ENCODE results near the gene C6orf15. TPM values are rescaled to one million over a fixed set of nuclear protein-coding genes. Genes with fewer than 3 reads are reported as not detected.

C6orf15 gene
- total RNA-seq, 4 donors from 2014 or later: not detected

DNA sequence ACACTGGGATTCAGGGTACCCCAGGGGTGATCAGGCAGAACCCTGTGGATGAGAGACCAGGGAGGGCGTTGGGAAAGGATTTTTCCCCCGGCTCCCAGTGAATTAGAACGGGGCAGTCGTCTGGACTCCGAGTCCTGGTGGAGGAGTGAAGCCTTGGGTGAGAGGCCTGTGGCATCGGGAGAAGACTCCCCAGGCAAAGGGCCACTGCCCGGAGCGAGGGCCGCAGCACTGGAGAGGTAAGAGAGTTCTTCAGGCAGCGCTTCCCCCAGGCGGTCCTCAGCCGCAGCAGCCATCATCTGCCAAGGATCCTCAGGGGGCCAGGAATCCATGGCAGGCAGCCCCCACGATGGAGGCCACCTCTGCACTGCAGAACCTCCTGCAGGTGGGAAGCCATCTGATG, 663 bp downstream of the C6orf15 start:
- H3K36me3 ChIP-seq: no peaks in the 10 kb centered on the region
- 100% methylated on average over 9 of the region's 13 CpGs for WGBS
- H3K4me3 ChIP-seq: no peak overlapping the region
- no peak for DNase-seq (ENCODE audit: extremely low spot score)
- peaks cover 27 to 33% (median 32%) of the 10 kb centered on the region in 4 donors for H3K4me1 ChIP-seq
- peaks cover 0 to 7% (median 0%) of the 10 kb centered on the region in 4 donors for H3K27me3 ChIP-seq
- H3K9me3 ChIP-seq: no peaks in the 10 kb centered on the region
- no peak overlapping the region for H3K27ac ChIP-seq (replicated peaks in 1 of 4)
- intact Hi-C loops (cut with DNase I): no loop called here
- TF ChIP-seq EP300 (IDR thresholded peaks at IDR 0.05): no peak
- TF ChIP-seq POLR2AphosphoS5 (IDR thresholded peaks at IDR 0.05): no peak
- TF ChIP-seq, protein P1, sequence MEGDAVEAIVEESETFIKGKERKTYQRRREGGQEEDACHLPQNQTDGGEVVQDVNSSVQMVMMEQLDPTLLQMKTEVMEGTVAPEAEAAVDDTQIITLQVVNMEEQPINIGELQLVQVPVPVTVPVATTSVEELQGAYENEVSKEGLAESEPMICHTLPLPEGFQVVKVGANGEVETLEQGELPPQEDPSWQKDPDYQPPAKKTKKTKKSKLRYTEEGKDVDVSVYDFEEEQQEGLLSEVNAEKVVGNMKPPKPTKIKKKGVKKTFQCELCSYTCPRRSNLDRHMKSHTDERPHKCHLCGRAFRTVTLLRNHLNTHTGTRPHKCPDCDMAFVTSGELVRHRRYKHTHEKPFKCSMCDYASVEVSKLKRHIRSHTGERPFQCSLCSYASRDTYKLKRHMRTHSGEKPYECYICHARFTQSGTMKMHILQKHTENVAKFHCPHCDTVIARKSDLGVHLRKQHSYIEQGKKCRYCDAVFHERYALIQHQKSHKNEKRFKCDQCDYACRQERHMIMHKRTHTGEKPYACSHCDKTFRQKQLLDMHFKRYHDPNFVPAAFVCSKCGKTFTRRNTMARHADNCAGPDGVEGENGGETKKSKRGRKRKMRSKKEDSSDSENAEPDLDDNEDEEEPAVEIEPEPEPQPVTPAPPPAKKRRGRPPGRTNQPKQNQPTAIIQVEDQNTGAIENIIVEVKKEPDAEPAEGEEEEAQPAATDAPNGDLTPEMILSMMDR (IDR thresholded peaks at IDR 0.05): no peak
- no peak for TF ChIP-seq POLR2A (IDR thresholded peaks at IDR 0.05; ENCODE audit: low read depth)

DNA sequence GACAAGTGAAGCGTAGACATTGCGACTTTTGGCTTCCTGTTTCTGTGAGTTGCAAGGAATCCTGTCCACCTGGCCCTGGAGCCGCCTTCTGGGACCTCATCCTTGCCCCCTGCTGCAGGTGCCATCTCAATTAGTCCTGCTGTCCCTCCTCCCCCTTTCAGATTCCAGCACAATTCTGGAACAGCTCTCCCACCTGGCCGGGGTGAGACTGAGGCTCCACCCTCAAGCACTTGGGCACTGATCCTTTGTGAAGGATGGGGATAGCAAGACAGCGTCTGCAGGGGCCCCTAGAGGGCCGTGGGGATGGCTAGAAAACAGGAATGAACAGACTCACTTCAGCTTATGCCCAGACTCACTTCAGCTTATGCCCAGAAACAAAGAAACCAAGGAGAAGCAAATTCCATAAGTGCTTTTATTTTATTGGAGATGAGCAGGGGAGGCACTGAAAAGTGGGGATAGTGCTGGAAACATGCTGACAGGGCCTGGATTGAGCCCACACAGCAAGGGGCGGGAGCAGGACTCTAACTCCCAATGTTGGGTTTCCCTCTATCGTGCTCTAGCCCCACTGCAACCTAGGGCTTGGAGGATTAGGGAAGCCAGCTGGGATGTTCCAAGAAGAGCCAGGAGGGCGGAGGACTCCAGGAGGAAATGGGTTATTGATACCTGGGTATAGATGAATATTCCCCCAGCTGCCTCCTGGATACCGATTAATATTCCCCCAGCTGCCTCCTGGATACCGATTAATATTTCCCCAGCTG, 1.4 kb downstream of the C6orf15 start:
- Histone ChIP-seq H3K27me3 (peaks cover 0 to 7% (median 0%) of the 10 kb centered on the region in 4 donors), H3K4me3 (no peak overlapping the region), H3K36me3 (no peaks in the 10 kb centered on the region), H3K4me1 (peaks cover 22 to 26% (median 25%) of the 10 kb centered on the region in 4 donors), H3K9me3 (no peaks in the 10 kb centered on the region), H3K27ac (replicated peaks in 1 of 4) (no peak overlapping the region)
- WGBS: 82% methylated on average over 11 of the region's 11 CpGs
- DNase-seq (ENCODE audit: extremely low spot score): no peak
- intact Hi-C loops (cut with DNase I): no loop called here
- no peak for TF ChIP-seq POLR2A (IDR thresholded peaks at IDR 0.05; ENCODE audit: low read depth)
- TF ChIP-seq, protein P1 (IDR thresholded peaks at IDR 0.05): no peak
- no peak for TF ChIP-seq EP300 (IDR thresholded peaks at IDR 0.05)
- no peak for TF ChIP-seq POLR2AphosphoS5 (IDR thresholded peaks at IDR 0.05)

DNA sequence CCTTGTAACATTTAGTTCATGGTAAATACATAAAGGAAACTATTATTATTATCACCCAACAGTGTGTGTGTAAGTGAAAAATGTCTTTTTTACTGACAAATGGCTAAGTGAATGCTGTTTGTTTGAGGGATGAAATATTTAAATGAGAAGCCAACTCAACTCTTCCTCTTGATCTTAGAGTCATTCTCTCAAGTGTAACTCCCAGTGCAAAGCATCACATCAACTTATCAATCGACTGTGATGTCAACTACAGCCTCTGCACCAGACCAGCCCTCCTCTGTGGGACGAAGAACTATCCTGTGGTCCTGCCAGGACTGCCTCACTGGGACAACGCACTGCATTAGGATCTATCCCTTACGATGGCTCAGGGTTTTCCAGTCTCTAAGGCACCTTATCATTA, 5.3 kb downstream of the C6orf15 start:
- H3K27ac ChIP-seq (replicated peaks in 1 of 4): no peak overlapping the region
- H3K36me3 ChIP-seq: no peaks in the 10 kb centered on the region
- 76% methylated on average over 4 of the region's 4 CpGs for WGBS
- DNase-seq (ENCODE audit: extremely low spot score): no peak
- H3K9me3 ChIP-seq: no peaks in the 10 kb centered on the region
- peaks cover 0 to 13% (median 0%) of the 10 kb centered on the region in 4 donors for H3K27me3 ChIP-seq
- no peak overlapping the region for H3K4me3 ChIP-seq
- intact Hi-C loops (cut with DNase I): no loop called here
- H3K4me1 ChIP-seq: no peaks in the 10 kb centered on the region
- TF ChIP-seq, protein P1 (IDR thresholded peaks at IDR 0.05): no peak
- TF ChIP-seq POLR2A (IDR thresholded peaks at IDR 0.05; ENCODE audit: low read depth) (no peak), POLR2AphosphoS5 (IDR thresholded peaks at IDR 0.05) (no peak), EP300 (IDR thresholded peaks at IDR 0.05) (no peak)

DNA sequence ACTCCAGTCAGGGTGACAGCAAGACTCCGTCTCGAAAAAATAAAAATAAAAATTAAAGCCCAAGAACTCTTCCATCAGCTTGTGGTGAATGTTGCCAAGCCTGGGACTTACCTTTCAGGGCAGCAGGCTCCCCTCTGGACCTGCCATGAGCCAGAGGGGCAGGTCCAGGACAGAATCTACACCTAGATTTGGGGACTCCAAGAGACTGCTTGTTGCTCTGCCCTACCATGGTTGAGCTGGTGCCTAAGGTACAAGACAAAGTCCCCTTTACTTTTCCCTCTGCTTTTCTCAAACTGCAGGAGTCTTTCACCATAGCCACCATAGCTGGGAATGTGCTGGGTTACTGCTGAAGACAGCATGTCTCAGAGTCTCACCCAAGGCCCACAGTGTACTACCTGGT, 9.2 kb downstream of the C6orf15 start:
- intact Hi-C loops (cut with DNase I): no loop called here
- peaks cover 0 to 6% (median 0%) of the 10 kb centered on the region in 4 donors for H3K27me3 ChIP-seq
- H3K4me1 ChIP-seq: no peaks in the 10 kb centered on the region
- no peaks in the 10 kb centered on the region for H3K36me3 ChIP-seq
- TF ChIP-seq, protein P1 (IDR thresholded peaks at IDR 0.05): no peak
- no peak for TF ChIP-seq POLR2AphosphoS5 (IDR thresholded peaks at IDR 0.05)
- no peak for TF ChIP-seq POLR2A (IDR thresholded peaks at IDR 0.05; ENCODE audit: low read depth)
- TF ChIP-seq EP300 (IDR thresholded peaks at IDR 0.05): no peak
- no peak overlapping the region for H3K27ac ChIP-seq (replicated peaks in 1 of 4)
- 92% methylated on average over 2 of the region's 2 CpGs for WGBS
- H3K4me3 ChIP-seq: no peak overlapping the region
- no peak for DNase-seq (ENCODE audit: extremely low spot score)
- no peaks in the 10 kb centered on the region for H3K9me3 ChIP-seq
